ENCODE measurements around the gene IFNGR1.

DNA sequence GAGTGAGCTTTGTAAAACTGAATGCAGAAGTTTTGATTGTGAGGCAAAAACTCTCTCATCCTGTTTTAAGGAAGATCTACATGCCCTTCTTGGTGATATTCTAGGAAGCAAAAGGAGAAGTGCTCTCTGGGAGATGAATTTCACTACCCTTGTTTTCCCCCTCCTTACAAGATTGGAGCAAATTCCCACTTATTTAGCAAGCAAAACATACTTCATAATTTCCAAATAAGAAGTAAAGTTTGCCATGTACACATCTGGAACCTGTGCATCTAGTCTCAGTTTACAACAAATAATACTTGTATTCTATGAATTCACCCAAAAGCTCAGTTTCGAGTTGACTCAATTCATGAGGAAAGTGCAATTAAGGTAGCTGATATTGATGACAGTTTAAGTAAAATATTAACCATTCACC lies 27.6 kb upstream of the IFNGR1 start:
- TF ChIP-seq, protein P1, sequence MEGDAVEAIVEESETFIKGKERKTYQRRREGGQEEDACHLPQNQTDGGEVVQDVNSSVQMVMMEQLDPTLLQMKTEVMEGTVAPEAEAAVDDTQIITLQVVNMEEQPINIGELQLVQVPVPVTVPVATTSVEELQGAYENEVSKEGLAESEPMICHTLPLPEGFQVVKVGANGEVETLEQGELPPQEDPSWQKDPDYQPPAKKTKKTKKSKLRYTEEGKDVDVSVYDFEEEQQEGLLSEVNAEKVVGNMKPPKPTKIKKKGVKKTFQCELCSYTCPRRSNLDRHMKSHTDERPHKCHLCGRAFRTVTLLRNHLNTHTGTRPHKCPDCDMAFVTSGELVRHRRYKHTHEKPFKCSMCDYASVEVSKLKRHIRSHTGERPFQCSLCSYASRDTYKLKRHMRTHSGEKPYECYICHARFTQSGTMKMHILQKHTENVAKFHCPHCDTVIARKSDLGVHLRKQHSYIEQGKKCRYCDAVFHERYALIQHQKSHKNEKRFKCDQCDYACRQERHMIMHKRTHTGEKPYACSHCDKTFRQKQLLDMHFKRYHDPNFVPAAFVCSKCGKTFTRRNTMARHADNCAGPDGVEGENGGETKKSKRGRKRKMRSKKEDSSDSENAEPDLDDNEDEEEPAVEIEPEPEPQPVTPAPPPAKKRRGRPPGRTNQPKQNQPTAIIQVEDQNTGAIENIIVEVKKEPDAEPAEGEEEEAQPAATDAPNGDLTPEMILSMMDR (IDR thresholded peaks at IDR 0.05 in 2 of 3, conservative IDR thresholded peaks at IDR 0.05 in 1 of 3; ENCODE audit: borderline replicate concordance in 1 of 3, insufficient read depth in 1 of 3, low read depth in 2 of 3, low read length in 2 of 3), result no peak
- TF ChIP-seq POLR2A (IDR thresholded peaks at IDR 0.05; ENCODE audit: borderline replicate concordance, extremely low read depth, insufficient read depth, insufficient read length), result no peak
- no peak for TF ChIP-seq POLR2AphosphoS5 (IDR thresholded peaks at IDR 0.05; ENCODE audit: low read depth, low read length)
- no peak for TF ChIP-seq JUND (IDR thresholded peaks at IDR 0.05)
- TF ChIP-seq, protein P2, sequence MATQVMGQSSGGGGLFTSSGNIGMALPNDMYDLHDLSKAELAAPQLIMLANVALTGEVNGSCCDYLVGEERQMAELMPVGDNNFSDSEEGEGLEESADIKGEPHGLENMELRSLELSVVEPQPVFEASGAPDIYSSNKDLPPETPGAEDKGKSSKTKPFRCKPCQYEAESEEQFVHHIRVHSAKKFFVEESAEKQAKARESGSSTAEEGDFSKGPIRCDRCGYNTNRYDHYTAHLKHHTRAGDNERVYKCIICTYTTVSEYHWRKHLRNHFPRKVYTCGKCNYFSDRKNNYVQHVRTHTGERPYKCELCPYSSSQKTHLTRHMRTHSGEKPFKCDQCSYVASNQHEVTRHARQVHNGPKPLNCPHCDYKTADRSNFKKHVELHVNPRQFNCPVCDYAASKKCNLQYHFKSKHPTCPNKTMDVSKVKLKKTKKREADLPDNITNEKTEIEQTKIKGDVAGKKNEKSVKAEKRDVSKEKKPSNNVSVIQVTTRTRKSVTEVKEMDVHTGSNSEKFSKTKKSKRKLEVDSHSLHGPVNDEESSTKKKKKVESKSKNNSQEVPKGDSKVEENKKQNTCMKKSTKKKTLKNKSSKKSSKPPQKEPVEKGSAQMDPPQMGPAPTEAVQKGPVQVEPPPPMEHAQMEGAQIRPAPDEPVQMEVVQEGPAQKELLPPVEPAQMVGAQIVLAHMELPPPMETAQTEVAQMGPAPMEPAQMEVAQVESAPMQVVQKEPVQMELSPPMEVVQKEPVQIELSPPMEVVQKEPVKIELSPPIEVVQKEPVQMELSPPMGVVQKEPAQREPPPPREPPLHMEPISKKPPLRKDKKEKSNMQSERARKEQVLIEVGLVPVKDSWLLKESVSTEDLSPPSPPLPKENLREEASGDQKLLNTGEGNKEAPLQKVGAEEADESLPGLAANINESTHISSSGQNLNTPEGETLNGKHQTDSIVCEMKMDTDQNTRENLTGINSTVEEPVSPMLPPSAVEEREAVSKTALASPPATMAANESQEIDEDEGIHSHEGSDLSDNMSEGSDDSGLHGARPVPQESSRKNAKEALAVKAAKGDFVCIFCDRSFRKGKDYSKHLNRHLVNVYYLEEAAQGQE (IDR thresholded peaks at IDR 0.05; ENCODE audit: low read depth), result no peak
- TF ChIP-seq FOSL1 (IDR thresholded peaks at IDR 0.05; ENCODE audit: low read depth), result no peak
- TF ChIP-seq EZH2 (IDR thresholded peaks at IDR 0.05), result no peak
- TF ChIP-seq ELF1 (IDR thresholded peaks at IDR 0.05; ENCODE audit: borderline replicate concordance, low read depth), result no peak

All from HCT116 (cell line).